Fibroblast of villous mesenchyme (primary cell): Measurements from ENCODE around the gene NPFFR2. TPM values are rescaled to one million over a fixed set of nuclear protein-coding genes. Genes with fewer than 3 reads are reported as not detected.
"Not testable (repeated sequence)": the region's sequence is repeated elsewhere in the genome, so short reads cannot be mapped to it uniquely, and the experiment has no call there.

Experiments
- DNase-seq: peaks from one replicate; pipeline ENCODE4 v3.0.0-alpha.2; 2010; ENCODE audit warnings: low read depth
- H3K4me3 ChIP-seq: 2 replicates; pipeline ENCODE4 v1.5.1; 2011; ENCODE audit warnings: low read depth, mild to moderate bottlenecking, low read length
- CTCF ChIP-seq: IDR thresholded peaks from 2 replicates; pipeline ENCODE4 v1.5.1; 2012; ENCODE audit warnings: low read depth, mild to moderate bottlenecking, low read length; ENCODE audit not compliant: insufficient read depth
- total RNA-seq: library from RNA; depleted of rRNA; stranded (reverse); fragments of >200 nt; gene quantifications from 2 replicates; pipeline ENCODE4 v1.2.3, GENCODE V29; 2012

The NPFFR2 gene
- total RNA-seq, 1 donor, result 0.86 TPM

DNA sequence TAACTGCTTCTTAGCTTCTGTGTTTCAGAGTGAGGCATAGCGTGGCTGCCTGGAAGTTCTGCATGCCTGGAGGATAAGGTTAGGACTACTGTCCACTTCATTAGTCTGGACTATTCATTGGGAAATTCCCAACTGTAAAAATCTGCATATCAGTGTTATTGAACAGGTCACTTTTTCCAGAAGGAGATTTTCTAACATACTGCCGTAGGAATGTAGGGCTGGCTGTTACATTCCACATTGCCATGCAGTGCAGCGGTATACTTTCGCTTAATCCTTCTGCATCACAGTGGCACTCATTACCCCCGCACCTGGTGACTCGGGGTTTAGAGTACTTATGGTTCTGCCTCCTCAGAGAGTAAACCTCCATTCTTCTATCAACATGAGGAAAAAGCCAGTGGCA is 104.6 kb downstream of the NPFFR2 start:
- DNase-seq, result no peak
- H3K4me3 ChIP-seq, result no peak overlapping the region
- no peak for TF ChIP-seq CTCF

DNA sequence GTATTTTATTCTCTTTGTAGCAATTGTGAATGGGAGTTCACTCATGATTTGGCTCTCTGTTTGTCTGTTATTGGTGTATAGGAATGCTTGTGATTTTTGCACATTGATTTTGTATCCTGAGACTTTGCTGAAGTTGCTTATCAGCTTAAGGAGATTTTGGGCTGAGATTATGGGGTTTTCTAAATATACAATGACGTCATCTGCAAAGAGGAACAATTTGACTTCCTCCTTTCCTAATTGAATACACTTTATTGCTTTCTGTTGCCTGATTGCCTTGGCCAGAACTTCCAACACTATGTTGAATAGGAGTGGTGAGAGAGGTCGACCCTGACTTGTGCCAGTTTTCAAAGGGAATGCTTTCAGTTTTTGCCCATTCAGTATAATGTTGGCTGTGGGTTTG is 108.2 kb downstream of the NPFFR2 start:
- not testable (repeated sequence) for H3K4me3 ChIP-seq, DNase-seq

- no peak for DNase-seq
- TF ChIP-seq CTCF, result no peak
- no peak overlapping the region for H3K4me3 ChIP-seq
Measured at GRCh38 chr4:72144241-72144640, 112.4 kb downstream of the NPFFR2 start.

- H3K4me3 ChIP-seq, result no peak overlapping the region
- no peak for TF ChIP-seq CTCF
- no peak for DNase-seq
Measured at GRCh38 chr4:72152731-72153130, 120.9 kb downstream of the NPFFR2 start.

DNA sequence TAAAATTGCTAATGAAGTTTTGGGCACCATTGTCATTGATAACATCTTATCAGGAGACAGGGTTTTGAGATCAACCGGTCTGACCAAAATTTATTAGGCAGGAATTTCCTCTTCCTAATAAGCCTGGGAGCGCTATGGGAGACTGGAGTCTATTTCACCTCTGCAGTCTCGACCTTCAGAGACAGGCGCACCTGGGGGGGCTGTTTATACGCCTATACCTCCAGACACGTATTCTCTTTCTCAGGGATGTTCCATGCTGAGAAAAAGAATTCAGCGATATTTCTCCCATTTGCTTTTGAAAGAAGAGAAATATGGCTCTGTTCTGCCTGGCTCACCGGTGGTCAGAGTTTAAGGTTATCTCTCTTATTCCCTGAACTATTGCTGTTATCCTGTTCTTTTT is 121.8 kb downstream of the NPFFR2 start:
- DNase-seq, H3K4me3 ChIP-seq: not testable (repeated sequence)

DNA sequence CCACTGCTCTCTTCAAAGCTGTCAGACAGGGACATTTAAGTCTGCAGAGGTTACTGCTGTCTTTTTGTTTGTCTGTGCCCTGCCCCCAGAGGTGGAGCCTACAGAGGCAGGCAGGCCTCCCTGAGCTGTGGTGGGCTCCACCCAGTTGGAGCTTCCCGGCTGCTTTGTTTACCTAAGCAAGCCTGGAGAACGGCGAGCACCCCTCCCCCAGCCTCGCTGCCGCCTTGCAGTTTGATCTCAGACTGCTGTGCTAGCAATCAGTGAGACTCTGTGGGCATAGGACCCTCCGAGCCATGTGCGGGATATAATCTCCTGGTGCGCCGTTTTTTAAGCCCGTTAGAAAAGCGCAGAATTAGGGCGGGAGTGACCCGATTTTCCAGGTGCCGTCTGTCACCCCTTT is 137.5 kb downstream of the NPFFR2 start:
- not testable (repeated sequence) for H3K4me3 ChIP-seq, DNase-seq

- DNase-seq, result no peak
- no peak overlapping the region for H3K4me3 ChIP-seq
- TF ChIP-seq CTCF, result no peak
Measured at GRCh38 chr4:72169861-72170260, 138.1 kb downstream of the NPFFR2 start.

- H3K4me3 ChIP-seq, result no peak overlapping the region
- no peak for TF ChIP-seq CTCF
- DNase-seq, result no peak
Measured at GRCh38 chr4:72171761-72172160, 140.0 kb downstream of the NPFFR2 start.

DNA sequence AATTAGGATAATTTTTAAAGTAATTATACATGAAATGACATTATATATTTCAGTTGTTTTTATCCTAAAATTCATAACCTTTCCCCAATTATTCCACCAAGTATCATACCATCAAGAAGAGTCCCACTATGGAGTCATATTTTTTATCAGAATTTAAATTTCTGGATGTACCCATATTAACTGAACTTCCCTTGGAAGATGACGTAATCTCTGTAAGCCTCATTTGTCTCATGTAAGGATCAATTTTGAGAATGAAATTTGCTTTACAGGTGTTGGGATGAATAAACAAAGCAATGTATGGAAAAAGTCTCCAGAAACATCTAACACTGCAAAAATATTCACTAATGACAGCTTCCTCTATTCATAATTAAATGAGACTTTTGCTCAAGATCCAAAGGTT is 147.5 kb downstream of the NPFFR2 start:
- no peak overlapping the region for H3K4me3 ChIP-seq
- no peak for TF ChIP-seq CTCF
- no peak for DNase-seq
